ENCODE results near the gene POGLUT2. TPM values are rescaled to one million over a fixed set of nuclear protein-coding genes. Genes with fewer than 3 reads are reported as not detected.

POGLUT2 gene
- total and polyA plus RNA-seq, 2 experiments from 2014 or later, result 14.6 to 17.5 TPM

DNA sequence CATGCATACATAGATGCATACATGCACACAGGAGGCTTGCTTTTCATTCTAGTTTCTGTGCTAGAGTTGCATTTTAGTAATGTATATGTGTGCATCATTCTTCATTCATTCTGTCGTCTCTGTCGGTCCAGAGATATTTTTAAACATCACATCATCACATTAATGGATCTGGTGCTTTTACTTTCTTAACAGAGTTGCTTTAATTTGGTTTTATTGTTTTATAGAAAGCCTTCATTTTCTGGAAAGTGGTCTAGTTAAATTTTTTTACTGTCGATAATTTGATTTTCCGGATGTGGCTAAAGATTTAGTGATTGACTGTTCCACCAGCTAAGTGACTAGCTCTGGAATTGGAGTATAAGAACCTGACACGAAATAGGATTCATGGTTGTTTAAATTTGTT lies 17.0 kb upstream of the POGLUT2 start:
- no peaks in the 10 kb centered on the region for H4K20me1 ChIP-seq (replicated peaks; ENCODE audit: insufficient read depth)
- Mint-ChIP-seq H3K4me1 (0 out of 3 replicates have a peak, but pooled peaks cover 3% of the 10 kb centered on the region), H3K9me3 (peaks cover 5% of the 10 kb centered on the region; the same call in 1 of the 3 replicates), H3K27me3 (ENCODE audit: insufficient read depth, low read depth, poor library complexity) (no peaks in the 10 kb centered on the region), H3K27ac (no peak overlapping the region), H3K4me3 (no peak overlapping the region), H3K36me3 (ENCODE audit: low read depth) (peaks cover 10% of the 10 kb centered on the region; the same call in 2 of the 3 replicates)
- H3K4me2 ChIP-seq, result no peak overlapping the region
- TF ChIP-seq ZNF331 (CRISPR knock-in tag; IDR thresholded peaks at IDR 0.05; ENCODE audit: low read depth) (no peak), POLR2AphosphoS5 (IDR thresholded peaks at IDR 0.05; ENCODE audit: low read depth) (no peak), EZH2phosphoT487 (IDR thresholded peaks at IDR 0.05; ENCODE audit: unreplicated experiment) (no peak), CREB1 (CRISPR knock-in tag; IDR thresholded peaks at IDR 0.05; ENCODE audit: low read depth) (no peak), EZH2 (IDR thresholded peaks at IDR 0.05; ENCODE audit: low read depth, unreplicated experiment) (no peak), JUNB (IDR thresholded peaks at IDR 0.05; ENCODE audit: unreplicated experiment) (no peak), ZNF114 (CRISPR knock-in tag; IDR thresholded peaks at IDR 0.05) (no peak), STAT1 (IDR thresholded peaks at IDR 0.05; ENCODE audit: unreplicated experiment) (no peak), NANOG (IDR thresholded peaks at IDR 0.05; ENCODE audit: borderline replicate concordance) (no peak)
- TF ChIP-seq, protein P1, sequence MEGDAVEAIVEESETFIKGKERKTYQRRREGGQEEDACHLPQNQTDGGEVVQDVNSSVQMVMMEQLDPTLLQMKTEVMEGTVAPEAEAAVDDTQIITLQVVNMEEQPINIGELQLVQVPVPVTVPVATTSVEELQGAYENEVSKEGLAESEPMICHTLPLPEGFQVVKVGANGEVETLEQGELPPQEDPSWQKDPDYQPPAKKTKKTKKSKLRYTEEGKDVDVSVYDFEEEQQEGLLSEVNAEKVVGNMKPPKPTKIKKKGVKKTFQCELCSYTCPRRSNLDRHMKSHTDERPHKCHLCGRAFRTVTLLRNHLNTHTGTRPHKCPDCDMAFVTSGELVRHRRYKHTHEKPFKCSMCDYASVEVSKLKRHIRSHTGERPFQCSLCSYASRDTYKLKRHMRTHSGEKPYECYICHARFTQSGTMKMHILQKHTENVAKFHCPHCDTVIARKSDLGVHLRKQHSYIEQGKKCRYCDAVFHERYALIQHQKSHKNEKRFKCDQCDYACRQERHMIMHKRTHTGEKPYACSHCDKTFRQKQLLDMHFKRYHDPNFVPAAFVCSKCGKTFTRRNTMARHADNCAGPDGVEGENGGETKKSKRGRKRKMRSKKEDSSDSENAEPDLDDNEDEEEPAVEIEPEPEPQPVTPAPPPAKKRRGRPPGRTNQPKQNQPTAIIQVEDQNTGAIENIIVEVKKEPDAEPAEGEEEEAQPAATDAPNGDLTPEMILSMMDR (conservative IDR thresholded peaks at IDR 0.05; ENCODE audit: low read depth in 2 of 2), result no peak
- no peaks in the 10 kb centered on the region for H3K4me1 ChIP-seq (ENCODE audit: insufficient read depth)
- H3K79me2 ChIP-seq (replicated peaks; ENCODE audit: insufficient read depth), result no peaks in the 10 kb centered on the region
- no peak overlapping the region for H3K27ac ChIP-seq (ENCODE audit: low read depth)
- ATAC-seq (no peak), DNase-seq (ENCODE audit: low spot score) (no peak)
- no peaks in the 10 kb centered on the region for H3F3A ChIP-seq (replicated peaks; ENCODE audit: low read depth)
- H3K36me3 ChIP-seq (ENCODE audit: insufficient read depth), result no peaks in the 10 kb centered on the region
- H2AFZ ChIP-seq, result no peak overlapping the region
- H3K4me3 ChIP-seq, result no peak overlapping the region
- H3K27me3 ChIP-seq (ENCODE audit: insufficient read depth), result no peaks in the 10 kb centered on the region
- no peaks in the 10 kb centered on the region for H3K9me2 ChIP-seq (ENCODE audit: insufficient read depth)

GRCh38 chr13:102814793-102815192 lies 16.0 kb upstream of the POGLUT2 start:
- H3K4me1 ChIP-seq (ENCODE audit: insufficient read depth), result no peaks in the 10 kb centered on the region
- no peaks in the 10 kb centered on the region for H3K27me3 Mint-ChIP-seq (ENCODE audit: insufficient read depth, low read depth, poor library complexity)
- H3K36me3 Mint-ChIP-seq (ENCODE audit: low read depth), result peaks cover 10% of the 10 kb centered on the region; the same call in 2 of the 3 replicates
- no peak overlapping the region for H3K27ac Mint-ChIP-seq
- H3K9me2 ChIP-seq (ENCODE audit: insufficient read depth), result no peaks in the 10 kb centered on the region
- no peaks in the 10 kb centered on the region for H3K36me3 ChIP-seq (ENCODE audit: insufficient read depth)
- no peaks in the 10 kb centered on the region for H4K20me1 ChIP-seq (replicated peaks; ENCODE audit: insufficient read depth)
- no peaks in the 10 kb centered on the region for H3F3A ChIP-seq (replicated peaks; ENCODE audit: low read depth)
- no peak overlapping the region for H3K4me3 Mint-ChIP-seq
- ATAC-seq (no peak), DNase-seq (ENCODE audit: low spot score) (no peak)
- H2AFZ ChIP-seq, result no peak overlapping the region
- H3K9me3 Mint-ChIP-seq, result peaks cover 5% of the 10 kb centered on the region; the same call in 1 of the 3 replicates
- no peak overlapping the region for H3K4me2 ChIP-seq
- H3K4me1 Mint-ChIP-seq, result 0 out of 3 replicates have a peak, but pooled peaks cover 3% of the 10 kb centered on the region
- H3K4me3 ChIP-seq, result no peak overlapping the region
- H3K27me3 ChIP-seq (ENCODE audit: insufficient read depth), result no peaks in the 10 kb centered on the region
- H3K27ac ChIP-seq (ENCODE audit: low read depth), result no peak overlapping the region
- H3K79me2 ChIP-seq (replicated peaks; ENCODE audit: insufficient read depth), result no peaks in the 10 kb centered on the region
- TF ChIP-seq EZH2phosphoT487 (IDR thresholded peaks at IDR 0.05; ENCODE audit: unreplicated experiment), result no peak
- no peak for TF ChIP-seq ZNF462 (CRISPR knock-in tag; IDR thresholded peaks at IDR 0.05)
- TF ChIP-seq, protein P1 (conservative IDR thresholded peaks at IDR 0.05; ENCODE audit: low read depth in 2 of 2), result no peak
- no peak for TF ChIP-seq ZNF114 (CRISPR knock-in tag; IDR thresholded peaks at IDR 0.05)

All from GM23338 (cell line).